Activated naive CD4-positive, alpha-beta T cell treated with anti-CD3 and anti-CD28 coated beads, Interleukin-2, amount 10 ng/mL, durations not matched to agents 7 days and 5 days (primary cell): Measurements from ENCODE around the gene DNAH17.
A peak's percentile ranks its signal among the peaks of the same experiment; 100 is the strongest.

Experiments used
- CTCF ChIA-PET: fragments of 350-600 bp; sonication (Branson Sonifier 250); formaldehyde crosslinking; loops from one replicate; lab custom pipeline; 2021; ENCODE audit warnings: antibody characterized with exemption; lab: Charles Lee
- DNase-seq: peaks from one replicate; pipeline ENCODE4 v3.0.0-alpha.2; 2020
- H3K27ac Mint-ChIP-seq: one replicate; pipeline ENCODE4 v1.8.0; 2021; ENCODE audit warnings: mild to moderate bottlenecking, moderate library complexity, mixed read lengths
- H3K27me3 Mint-ChIP-seq: one replicate; pipeline ENCODE4 v1.8.0; 2021; ENCODE audit warnings: mild to moderate bottlenecking, mixed read lengths
- H3K36me3 Mint-ChIP-seq: one replicate; pipeline ENCODE4 v1.8.0; 2021; ENCODE audit warnings: mixed read lengths
- H3K4me1 Mint-ChIP-seq: one replicate; pipeline ENCODE4 v1.8.0; 2021; ENCODE audit warnings: mixed read lengths
- H3K4me3 Mint-ChIP-seq: one replicate; pipeline ENCODE4 v1.8.0; 2021; ENCODE audit warnings: mild to moderate bottlenecking, moderate library complexity, mixed read lengths
- H3K9me3 Mint-ChIP-seq: one replicate; pipeline ENCODE4 v1.8.0; 2021; ENCODE audit warnings: mixed read lengths

Gene DNAH17

DNA sequence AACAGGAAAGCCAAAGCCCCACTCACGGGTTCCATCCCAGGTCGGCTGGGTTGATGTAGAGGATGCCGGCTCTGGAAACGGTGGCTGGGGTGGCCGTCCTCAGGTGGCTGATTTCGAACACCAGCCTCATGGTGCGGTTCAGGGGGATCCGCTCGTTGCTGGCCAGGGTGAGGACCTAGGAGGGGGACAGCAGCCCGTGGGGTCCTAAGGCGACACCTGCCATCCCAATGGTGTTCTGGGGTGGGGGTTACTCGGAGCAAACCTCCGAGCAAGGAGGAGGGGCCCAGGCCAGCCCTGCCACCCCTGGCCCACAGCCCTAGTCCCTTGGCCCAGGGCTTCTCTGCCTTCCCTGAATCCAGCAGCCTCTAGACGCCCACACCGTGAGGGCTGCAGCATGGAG, 86.5 kb downstream of the DNAH17 start:
- Mint-ChIP-seq H3K9me3 (no peaks in the 10 kb centered on the region), H3K36me3 (no peaks in the 10 kb centered on the region), H3K27me3 (peaks cover 13% of the 10 kb centered on the region), H3K4me3 (no peak overlapping the region), H3K4me1 (peaks cover 3% of the 10 kb centered on the region), H3K27ac (no peak overlapping the region)
- no peak for DNase-seq
- CTCF ChIA-PET: no interaction called here

DNA sequence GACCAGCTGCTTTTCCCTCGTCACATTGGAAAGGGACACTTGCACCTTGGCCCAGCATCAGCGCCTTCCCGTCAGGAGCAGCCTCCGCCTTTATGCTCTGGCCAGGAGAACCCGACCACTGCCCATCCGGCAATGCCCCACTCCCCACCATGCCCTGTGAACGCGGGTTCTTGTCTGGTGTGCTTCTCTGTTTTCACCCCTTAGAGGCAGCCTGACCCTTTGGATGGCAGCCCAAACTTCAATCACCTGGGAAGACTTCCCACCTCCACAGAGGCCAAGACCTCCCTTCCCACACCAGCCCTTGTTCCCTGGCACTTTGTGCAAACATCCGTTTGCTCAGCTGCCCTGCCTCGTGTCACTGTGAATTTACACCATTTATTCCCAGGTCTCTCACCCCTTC, 87.0 kb downstream of the DNAH17 start:
- no peaks in the 10 kb centered on the region for H3K9me3 Mint-ChIP-seq
- H3K4me3 Mint-ChIP-seq: no peak overlapping the region
- no peaks in the 10 kb centered on the region for H3K36me3 Mint-ChIP-seq
- peaks cover 4% of the 10 kb centered on the region for H3K4me1 Mint-ChIP-seq
- peaks cover 16% of the 10 kb centered on the region for H3K27me3 Mint-ChIP-seq
- DNase-seq: no peak
- CTCF ChIA-PET: no interaction called here
- H3K27ac Mint-ChIP-seq: no peak overlapping the region

DNA sequence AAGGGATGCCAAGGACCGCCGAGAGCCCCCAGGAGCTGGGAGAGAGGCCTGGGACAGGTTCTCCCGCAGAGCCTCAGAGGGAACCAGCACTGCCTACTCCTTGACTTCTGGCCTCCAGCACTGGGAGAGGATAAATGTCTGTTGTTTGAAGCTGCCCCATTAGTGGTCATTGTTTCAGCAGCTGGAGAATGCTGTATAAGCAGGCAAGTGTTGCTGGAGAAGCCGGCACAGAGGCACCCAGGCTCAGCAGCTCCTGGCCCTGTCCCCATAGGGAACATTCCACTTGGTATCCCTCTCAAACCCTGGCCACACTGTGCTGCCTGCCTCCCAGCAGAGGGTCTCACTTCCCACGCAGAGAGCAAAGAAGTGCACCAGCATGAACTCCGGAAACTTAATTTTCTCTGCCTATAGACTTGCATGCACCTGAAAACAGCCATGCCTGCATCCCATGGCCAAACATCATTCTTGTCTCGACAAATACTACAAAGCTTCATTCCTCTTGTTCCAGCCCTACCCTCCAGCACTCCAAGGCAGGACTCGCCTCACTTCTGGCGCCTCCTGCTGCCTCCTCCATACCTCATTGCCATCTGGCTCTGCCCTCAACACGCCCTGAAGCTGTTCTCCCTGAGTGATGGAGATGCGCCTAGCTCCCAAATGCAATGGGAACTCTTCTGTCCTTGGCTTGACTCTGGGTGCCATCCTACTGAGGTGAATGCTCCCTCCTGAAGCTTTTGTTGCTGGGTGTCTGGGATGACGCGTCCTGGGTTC, 88.1 kb downstream of the DNAH17 start:
- CTCF ChIA-PET: no interaction called here
- peaks cover 13% of the 10 kb centered on the region for H3K4me1 Mint-ChIP-seq
- no peaks in the 10 kb centered on the region for H3K9me3 Mint-ChIP-seq
- H3K27me3 Mint-ChIP-seq: peaks cover 25% of the 10 kb centered on the region
- H3K27ac Mint-ChIP-seq: no peak overlapping the region
- no peaks in the 10 kb centered on the region for H3K36me3 Mint-ChIP-seq
- no peak overlapping the region for H3K4me3 Mint-ChIP-seq
- DNase-seq: no peak

DNA sequence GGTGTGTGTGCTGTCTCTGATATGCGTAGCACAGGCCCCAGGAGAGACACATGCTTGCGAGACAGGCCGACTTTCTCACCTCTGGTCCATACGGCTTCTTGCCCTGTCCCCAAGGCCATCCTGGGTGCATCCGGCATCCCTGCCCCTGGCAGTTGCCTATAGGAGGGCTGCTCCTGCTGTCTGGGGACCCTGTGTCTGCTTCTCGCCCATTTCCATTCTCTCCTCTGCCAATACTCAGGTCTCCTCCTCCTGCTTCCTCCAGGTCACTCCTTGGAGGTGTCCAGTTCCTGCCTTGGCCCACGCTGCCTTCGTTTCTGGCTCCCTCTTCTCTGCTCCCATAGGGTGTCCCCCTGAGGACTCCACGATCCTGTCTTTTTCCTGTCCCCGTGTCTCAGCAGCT, 89.0 kb downstream of the DNAH17 start:
- Mint-ChIP-seq H3K36me3 (no peaks in the 10 kb centered on the region), H3K4me1 (peaks cover 14% of the 10 kb centered on the region), H3K27me3 (peaks cover 32% of the 10 kb centered on the region), H3K4me3 (no peak overlapping the region), H3K27ac (no peak overlapping the region), H3K9me3 (no peaks in the 10 kb centered on the region)
- CTCF ChIA-PET: no interaction called here
- DNase-seq: no peak

DNA sequence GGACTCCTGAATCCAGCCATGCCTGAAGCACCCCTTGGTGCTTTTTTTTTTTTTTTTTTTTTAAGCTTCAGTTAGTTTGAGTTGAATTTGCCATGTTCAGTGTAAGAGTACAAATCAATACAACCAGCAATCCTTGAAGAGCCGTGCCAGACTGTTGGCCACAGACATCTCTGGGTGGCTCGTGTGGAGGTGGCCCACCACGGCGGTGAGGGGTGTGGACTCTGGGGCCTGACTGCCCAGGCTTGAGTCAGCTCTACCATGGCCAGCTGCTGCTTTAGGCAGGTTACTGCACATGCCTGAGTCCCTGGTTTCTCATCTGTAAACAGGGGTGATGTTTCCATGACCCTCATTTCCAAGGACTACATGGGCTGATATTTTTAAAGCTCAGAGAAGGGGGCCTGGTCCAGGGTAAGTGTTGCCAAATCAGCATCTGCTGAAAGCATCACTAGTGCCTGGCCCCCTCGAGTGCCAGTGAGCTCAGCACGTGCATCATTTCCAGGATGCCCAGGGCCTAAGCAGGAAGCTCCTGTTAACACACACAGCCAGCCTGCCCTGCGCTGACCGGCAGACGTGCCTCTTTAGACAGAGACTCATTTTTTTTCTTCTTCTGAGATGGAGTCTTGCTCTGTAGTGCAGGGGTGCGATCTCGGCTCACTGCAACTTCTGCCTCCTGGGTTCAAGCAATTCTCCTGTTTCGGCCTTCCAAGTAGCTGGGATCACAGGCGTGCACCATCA, 90.1 kb downstream of the DNAH17 start:
- Mint-ChIP-seq H3K4me1 (peaks cover 14% of the 10 kb centered on the region), H3K27ac (no peak overlapping the region), H3K9me3 (no peaks in the 10 kb centered on the region), H3K27me3 (peaks cover 41% of the 10 kb centered on the region), H3K36me3 (no peaks in the 10 kb centered on the region), H3K4me3 (no peak overlapping the region)
- CTCF ChIA-PET: no interaction called here
- no peak for DNase-seq

DNA sequence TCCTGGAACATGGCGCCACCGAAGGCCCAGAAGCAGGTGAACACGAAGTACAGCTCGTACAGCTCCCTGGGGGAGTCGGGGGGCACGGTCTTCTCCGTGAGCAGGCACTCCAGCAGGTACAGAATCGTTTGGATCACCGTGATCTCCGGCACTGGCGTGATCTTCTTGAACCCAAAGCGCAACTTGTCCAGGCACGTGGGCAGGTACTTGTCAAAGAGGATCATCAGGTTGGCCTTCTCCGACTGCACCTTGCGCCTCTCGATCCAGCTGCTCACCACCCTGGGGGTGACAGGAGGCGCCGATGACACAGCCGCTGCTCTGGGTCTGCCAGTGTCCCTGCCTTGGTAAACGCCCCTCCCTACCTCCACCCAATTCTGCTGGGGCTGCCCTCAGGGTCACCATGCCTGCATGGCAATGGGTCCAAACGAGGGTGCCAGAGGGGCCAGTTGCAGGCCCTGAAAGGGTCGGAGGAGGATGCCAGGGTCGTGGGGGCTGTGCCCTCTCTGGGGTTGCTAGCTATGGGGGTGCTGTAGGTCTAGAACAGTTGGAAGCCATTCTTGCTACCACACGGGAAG, 90.9 kb downstream of the DNAH17 start:
- H3K27ac Mint-ChIP-seq: no peak overlapping the region
- H3K4me1 Mint-ChIP-seq: peaks cover 14% of the 10 kb centered on the region
- no peaks in the 10 kb centered on the region for H3K9me3 Mint-ChIP-seq
- DNase-seq: no peak
- CTCF ChIA-PET: no interaction called here
- H3K4me3 Mint-ChIP-seq: no peak overlapping the region
- no peaks in the 10 kb centered on the region for H3K36me3 Mint-ChIP-seq
- peaks cover 47% of the 10 kb centered on the region for H3K27me3 Mint-ChIP-seq

DNA sequence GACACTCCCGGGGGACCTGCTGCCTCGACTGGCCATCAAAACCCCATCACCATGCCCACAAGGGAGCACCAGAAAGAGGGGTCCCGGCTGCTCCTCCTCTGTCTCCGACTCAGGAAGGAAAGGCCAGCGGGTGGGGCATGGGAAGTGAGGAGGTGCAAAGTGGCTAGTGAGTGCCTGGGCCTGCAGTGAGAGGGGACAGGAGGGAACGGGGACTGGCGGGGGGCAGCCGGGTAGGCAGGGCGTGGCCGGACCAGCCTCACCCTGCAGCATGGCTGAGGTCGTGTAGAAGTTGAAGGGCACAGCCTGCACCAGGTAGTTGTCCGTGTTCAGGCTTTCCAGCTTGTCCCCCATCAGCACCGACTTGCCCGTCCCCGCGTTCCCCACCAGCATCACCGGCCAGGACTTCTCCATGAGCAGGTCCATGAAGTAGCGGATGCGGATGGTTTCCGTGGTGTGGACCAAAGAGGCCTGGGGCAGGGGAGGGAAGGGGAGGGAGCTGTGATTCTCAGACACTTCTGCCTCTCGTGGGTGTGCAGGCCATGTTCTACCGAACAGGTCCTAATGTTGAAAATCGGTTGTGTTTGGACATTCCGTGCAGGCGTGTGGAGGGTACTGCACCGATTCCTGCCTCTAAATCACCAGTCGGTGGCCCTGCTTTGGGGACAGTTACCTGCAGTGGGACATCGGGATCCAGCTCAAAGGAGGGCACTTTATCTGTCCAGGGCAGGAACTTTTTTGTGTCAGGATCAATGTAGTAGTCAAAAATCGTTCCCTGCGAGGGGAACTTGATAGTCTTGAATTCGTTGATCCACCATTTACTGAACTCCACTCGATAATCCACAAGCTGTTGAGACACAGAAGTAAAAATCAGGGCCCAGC, 91.7 kb downstream of the DNAH17 start:
- no peak overlapping the region for H3K4me3 Mint-ChIP-seq
- H3K27me3 Mint-ChIP-seq: peaks cover 47% of the 10 kb centered on the region
- H3K36me3 Mint-ChIP-seq: no peaks in the 10 kb centered on the region
- no peak overlapping the region for H3K27ac Mint-ChIP-seq
- H3K9me3 Mint-ChIP-seq: no peaks in the 10 kb centered on the region
- CTCF ChIA-PET: no interaction called here
- peaks cover 11% of the 10 kb centered on the region for H3K4me1 Mint-ChIP-seq
- DNase-seq: no peak

DNA sequence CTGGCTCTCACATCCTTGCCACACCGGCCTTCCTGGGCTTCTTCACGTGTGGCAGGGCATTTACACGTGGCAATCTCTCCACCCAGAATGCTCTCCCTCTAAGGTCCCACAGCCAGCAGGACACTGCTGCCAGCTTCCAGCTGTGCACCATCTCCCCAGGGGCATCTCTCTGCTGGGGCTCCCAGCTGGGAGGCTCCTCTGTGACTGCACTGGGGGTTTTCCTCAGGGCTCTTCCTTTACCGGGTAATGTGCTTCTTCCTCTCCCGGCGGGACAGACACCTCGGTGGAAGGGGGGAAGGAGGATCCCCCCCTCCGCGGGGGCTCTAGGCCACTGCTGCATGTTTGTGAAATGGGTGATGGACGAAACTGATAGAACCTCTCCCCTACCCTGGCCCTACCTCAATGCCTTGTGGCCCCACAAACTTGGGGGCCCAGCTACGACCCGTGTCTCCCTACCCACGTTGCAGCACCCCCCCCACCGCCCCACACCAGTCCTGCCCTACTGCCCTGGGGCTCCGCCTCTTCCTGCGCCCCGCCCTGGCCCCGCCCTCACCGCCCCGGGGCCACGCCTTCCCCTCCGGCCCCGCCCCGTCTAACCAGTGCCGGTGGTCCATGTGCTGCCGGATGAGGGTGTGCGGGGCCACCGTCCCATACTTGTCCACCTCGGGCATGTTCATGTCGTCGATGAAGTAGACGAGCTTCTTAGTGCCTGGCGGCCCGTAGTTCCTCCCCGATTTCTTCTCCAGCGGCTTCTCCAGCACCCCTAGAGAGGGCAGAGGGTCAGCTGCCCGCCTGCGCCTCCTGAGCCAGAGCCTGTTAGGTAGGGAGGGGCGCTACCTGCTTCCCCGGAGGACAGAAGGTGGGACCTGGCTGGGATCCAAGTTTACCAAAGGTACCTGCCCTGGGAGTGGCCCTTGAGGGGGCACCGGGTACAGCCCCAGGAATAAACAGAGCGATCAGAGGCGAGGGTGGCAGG, 92.6 kb downstream of the DNAH17 start:
- Mint-ChIP-seq H3K4me1 (peaks cover 11% of the 10 kb centered on the region), H3K9me3 (no peaks in the 10 kb centered on the region), H3K27ac (no peak overlapping the region), H3K4me3 (peak overlapping the region; percentile 66), H3K36me3 (no peaks in the 10 kb centered on the region), H3K27me3 (peaks cover 41% of the 10 kb centered on the region)
- DNase-seq: peak; percentile 71
- CTCF ChIA-PET: interaction anchor here (1.2 kb wide), 1 partner anchor 13 kb away, joined by 3 read pairs; no protein-coding TSS in a partner anchor

DNA sequence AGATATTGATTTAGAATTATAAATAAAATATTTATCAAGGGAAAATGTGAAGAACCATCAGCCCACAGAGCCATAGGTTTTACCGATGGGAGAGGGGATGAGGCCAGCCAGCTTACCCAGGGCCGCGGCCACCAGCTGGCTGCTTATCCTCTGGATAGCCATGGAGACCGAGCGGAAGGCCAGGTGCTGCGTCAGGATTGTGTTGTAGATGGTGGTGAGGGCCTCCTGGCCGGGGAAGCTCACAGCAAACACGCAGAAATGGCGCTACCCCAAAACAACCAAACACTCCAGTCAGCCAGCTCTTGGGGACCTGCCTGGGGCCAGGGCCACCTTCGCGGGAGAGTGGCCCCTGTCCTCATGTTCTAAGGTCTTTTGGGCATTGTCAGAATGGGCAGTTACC, 97.8 kb downstream of the DNAH17 start:
- H3K36me3 Mint-ChIP-seq: no peaks in the 10 kb centered on the region
- H3K4me3 Mint-ChIP-seq: no peak overlapping the region
- DNase-seq: no peak
- CTCF ChIA-PET: no interaction called here
- no peaks in the 10 kb centered on the region for H3K9me3 Mint-ChIP-seq
- H3K4me1 Mint-ChIP-seq: peaks cover 4% of the 10 kb centered on the region
- H3K27ac Mint-ChIP-seq: no peak overlapping the region
- H3K27me3 Mint-ChIP-seq: peaks cover 35% of the 10 kb centered on the region

DNA sequence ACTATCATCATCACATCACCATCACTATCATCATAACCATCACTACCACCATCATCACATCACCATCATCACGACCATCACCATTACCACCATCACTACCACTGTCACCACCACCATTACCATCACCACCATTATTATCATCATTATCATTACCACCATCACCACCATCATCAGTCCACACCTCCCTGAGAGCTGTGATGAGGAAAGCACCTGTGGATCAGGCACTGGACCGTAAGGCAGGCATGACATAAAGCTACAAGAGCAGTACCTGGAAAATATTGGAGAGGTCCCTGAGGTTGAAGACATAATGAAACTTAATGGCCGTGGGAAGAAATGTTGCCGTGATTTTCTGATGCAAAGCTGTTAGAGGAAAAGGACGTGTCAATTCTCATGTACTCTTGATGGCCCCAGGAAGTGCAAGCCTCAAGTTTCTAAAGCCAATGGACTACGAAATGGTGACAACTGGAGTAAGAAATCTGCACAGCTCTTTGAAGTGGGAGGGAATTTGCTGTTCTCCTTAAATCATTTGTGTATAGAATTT, 98.4 kb downstream of the DNAH17 start:
- CTCF ChIA-PET: no interaction called here
- peaks cover 30% of the 10 kb centered on the region for H3K27me3 Mint-ChIP-seq
- no peak overlapping the region for H3K27ac Mint-ChIP-seq
- DNase-seq: no peak
- no peaks in the 10 kb centered on the region for H3K36me3 Mint-ChIP-seq
- no peak overlapping the region for H3K4me3 Mint-ChIP-seq
- H3K4me1 Mint-ChIP-seq: no peaks in the 10 kb centered on the region
- H3K9me3 Mint-ChIP-seq: no peaks in the 10 kb centered on the region

DNA sequence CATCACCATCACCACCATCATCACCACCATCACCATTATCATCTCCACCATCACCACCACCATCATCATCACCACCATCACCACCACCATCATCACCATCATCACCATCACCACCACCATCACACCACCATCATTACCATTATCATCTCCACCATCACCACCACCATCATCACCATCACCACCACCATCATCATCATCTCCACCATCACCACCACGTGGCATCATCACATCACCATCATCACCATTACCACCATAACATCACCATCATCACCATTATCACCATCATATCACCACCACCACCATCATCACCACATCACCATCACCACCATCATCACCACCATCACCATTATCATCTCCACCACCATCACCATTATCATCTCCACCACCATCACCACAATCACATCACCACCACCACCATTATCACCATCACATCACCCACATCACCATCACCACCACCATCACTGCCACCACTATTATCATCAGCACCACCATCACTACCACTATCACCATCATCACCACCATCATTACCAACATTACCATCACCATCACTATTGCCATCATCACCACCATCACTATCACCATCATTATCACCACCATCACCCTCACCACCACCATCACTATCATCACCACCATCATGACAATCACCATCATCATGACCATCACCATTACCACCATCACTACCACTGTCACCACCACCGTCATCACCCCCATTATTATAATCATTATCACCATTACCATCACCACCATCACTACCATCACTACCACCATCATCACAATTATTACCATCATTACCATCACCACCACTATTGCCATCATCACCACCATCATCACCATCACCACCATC, 99.1 kb downstream of the DNAH17 start:
- CTCF ChIA-PET: no interaction called here
- Mint-ChIP-seq H3K9me3 (no peaks in the 10 kb centered on the region), H3K27ac (no peak overlapping the region), H3K36me3 (no peaks in the 10 kb centered on the region), H3K4me1 (no peaks in the 10 kb centered on the region), H3K4me3 (no peak overlapping the region), H3K27me3 (peaks cover 27% of the 10 kb centered on the region)
- DNase-seq: no peak

DNA sequence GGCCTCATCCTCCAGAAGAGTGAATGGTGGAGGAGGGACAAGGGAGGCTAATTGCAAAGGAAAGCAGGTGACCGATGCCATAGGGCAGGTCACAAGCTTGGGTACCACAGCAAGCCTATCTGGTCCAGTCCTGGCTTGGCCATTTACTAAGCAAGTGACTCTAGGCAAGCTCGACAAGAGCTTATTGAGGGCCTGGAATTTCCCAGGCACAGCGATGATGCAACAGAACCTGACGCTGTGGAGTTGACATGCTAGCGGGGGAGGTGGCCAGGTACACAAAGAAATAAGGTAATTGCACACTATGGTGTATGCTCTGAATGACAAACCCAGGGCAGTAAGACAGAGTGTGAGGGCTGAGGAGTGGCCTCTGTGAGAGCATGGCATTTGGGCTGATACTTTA, 100.2 kb downstream of the DNAH17 start:
- H3K4me1 Mint-ChIP-seq: peaks cover 4% of the 10 kb centered on the region
- H3K4me3 Mint-ChIP-seq: no peak overlapping the region
- H3K36me3 Mint-ChIP-seq: no peaks in the 10 kb centered on the region
- H3K9me3 Mint-ChIP-seq: no peaks in the 10 kb centered on the region
- no peak for DNase-seq
- CTCF ChIA-PET: no interaction called here
- H3K27ac Mint-ChIP-seq: no peak overlapping the region
- peaks cover 23% of the 10 kb centered on the region for H3K27me3 Mint-ChIP-seq
